ENCODE measurements around the gene B9D1.

DNA sequence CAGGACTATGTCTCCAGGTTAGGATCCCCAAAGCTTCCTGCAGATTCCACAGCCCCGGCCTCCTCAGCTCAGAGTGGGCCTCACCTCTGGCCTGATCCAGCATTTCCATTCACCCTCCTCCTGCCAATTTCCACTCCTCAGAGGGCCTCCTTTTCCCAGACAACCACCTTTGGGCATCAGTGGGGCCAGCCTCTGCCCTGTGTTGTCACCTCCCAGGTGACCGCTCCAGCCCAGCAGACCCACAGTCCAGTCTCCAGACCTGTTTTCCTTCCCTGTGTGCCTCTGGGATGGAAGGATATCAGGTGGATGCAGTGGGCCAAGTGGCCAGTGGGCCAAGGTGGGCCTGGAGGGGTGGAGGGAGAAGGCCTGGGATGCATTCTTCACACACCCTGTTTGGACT lies 32.7 kb downstream of the B9D1 start:
- TF ChIP-seq, protein P1, sequence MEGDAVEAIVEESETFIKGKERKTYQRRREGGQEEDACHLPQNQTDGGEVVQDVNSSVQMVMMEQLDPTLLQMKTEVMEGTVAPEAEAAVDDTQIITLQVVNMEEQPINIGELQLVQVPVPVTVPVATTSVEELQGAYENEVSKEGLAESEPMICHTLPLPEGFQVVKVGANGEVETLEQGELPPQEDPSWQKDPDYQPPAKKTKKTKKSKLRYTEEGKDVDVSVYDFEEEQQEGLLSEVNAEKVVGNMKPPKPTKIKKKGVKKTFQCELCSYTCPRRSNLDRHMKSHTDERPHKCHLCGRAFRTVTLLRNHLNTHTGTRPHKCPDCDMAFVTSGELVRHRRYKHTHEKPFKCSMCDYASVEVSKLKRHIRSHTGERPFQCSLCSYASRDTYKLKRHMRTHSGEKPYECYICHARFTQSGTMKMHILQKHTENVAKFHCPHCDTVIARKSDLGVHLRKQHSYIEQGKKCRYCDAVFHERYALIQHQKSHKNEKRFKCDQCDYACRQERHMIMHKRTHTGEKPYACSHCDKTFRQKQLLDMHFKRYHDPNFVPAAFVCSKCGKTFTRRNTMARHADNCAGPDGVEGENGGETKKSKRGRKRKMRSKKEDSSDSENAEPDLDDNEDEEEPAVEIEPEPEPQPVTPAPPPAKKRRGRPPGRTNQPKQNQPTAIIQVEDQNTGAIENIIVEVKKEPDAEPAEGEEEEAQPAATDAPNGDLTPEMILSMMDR (IDR thresholded peaks at IDR 0.05) = no peak
- no peak for TF ChIP-seq POLR2A (IDR thresholded peaks at IDR 0.05)

Data from uterus (tissue), 2 donors.